H54 (cell line): ENCODE measurements around the gene ATP2B3.

ENCODE experiments used
- DNase-seq: peaks from one replicate; pipeline ENCODE4 v3.0.0; 2011; ENCODE audit warnings: low spot score, mixed read lengths; ENCODE audit not compliant: insufficient read length
- FAIRE-seq: peaks from 3 replicates; lab custom pipeline; 2011; peaks lifted over from hg19 to GRCh38; lab: Jason Lieb, UNC
- POLR2A ChIP-seq: IDR thresholded peaks from 2 replicates; pipeline ENCODE4 v1.6.1; 2011; ENCODE audit warnings: low read depth, mild to moderate bottlenecking, low read length

ATP2B3 gene

DNA sequence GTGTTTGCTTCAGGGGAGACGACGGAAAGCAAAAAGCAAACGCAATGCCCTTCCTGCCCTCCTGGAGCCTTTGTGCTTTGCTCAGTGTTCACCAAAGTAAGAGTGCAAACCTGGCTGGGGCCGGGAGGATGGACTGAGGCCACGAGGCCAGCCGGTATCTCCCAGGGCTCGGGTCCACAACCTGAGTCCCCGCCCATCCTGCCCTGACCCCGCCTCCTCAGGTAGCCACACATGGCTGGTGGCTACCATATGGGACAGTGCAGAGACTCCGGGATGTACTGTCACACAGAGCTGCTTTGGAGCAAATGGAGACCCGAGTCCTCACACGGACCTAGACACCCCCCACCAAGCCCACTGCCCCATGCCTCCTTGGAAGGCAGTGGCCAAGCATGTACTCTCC lies 4.8 kb downstream of the ATP2B3 start:
- TF ChIP-seq POLR2A: no peak
- FAIRE-seq (no peak), DNase-seq (no peak)

GRCh38 chrX:153523269-153523668 lies 5.8 kb downstream of the ATP2B3 start:
- DNase-seq: no peak
- TF ChIP-seq POLR2A: no peak
- FAIRE-seq: no peak

- FAIRE-seq: no peak
- no peak for DNase-seq
- no peak for TF ChIP-seq POLR2A
These were observed 6.8 kb downstream of the ATP2B3 start for GRCh38 chrX:153524234-153524633.

- no peak for FAIRE-seq
- DNase-seq: no peak
- TF ChIP-seq POLR2A: no peak
These were observed 8.0 kb downstream of the ATP2B3 start for GRCh38 chrX:153525451-153525850.

- FAIRE-seq (no peak), DNase-seq (no peak)
- TF ChIP-seq POLR2A: no peak
These were observed 8.6 kb downstream of the ATP2B3 start for GRCh38 chrX:153526042-153526441.

DNA sequence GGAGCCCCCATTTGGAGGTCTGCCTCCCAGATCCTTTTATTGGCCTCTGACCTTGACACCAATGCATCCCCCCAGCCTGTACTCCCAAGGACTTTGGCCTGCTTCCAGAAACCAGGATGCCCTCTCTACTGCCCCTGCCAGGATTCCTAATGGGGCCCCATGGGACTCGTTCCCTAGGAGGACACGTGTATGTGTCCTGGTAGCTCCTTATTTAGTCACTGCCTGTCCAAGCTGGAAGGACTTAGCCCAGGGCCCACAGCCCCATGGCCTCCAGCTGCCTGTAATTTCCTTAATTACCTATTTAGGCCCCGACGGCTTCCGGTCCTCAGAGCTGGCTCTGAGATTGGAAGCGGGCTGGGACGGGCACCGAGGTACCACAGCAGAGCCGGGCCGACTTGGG lies 9.4 kb downstream of the ATP2B3 start:
- FAIRE-seq (no peak), DNase-seq (no peak)
- no peak for TF ChIP-seq POLR2A

DNA sequence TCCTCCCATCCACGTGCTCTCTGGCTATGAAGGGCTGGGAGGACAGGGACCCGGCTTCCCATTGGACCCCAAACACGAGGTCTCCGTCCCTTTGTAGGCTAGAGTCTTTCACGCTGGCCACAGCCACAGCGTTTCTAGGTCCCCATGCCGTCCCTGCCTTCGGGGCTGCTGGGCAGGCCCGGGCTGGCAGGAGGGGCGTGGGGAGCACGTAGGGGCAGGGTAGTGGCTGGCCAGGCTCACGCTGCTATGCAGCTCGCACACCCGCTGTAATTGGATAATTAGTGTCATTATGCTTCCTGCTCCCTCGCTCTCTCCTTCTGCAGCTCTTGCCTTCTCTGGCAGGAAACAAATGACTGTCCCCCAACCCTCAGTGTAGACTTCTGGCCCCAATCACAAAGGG lies 9.8 kb downstream of the ATP2B3 start:
- DNase-seq: no peak
- no peak for FAIRE-seq
- no peak for TF ChIP-seq POLR2A

DNA sequence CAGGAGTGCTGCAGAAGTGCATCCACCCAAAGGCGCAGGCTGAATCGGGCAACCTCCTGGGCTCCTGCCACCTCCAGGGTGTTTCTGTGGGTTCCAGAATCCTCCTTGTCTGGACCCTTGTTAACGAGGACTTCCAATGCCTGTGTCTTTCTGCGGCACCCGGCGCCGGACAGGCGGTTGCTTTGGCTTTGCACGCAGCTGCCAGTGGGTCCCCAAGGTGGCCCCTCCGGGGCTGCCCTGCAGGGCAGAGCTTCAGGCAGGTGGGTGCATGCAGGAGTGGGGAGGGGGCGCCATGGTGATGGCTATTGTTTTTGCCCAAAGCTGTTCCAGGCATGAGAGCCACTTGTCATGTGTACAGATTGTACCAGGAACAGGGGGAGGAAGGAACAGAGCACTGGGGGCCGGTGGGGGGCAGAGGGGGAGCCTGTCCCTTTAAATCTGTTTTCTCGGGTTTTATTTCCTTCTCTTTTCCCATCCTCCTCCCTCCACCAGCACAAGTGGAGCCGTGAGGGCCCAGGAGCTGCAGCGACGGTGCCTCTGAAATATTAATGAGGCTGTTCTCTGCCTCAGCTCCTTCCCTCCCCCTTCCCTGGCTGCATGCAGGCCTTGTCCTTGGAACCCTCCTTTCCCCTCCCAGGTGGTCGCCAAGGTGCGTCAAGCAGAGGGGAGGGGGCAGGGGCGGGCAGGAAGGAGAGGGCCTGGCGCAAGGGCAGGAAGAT lies 13.1 kb downstream of the ATP2B3 start:
- DNase-seq (no peak), FAIRE-seq (no peak)
- TF ChIP-seq POLR2A: no peak

DNA sequence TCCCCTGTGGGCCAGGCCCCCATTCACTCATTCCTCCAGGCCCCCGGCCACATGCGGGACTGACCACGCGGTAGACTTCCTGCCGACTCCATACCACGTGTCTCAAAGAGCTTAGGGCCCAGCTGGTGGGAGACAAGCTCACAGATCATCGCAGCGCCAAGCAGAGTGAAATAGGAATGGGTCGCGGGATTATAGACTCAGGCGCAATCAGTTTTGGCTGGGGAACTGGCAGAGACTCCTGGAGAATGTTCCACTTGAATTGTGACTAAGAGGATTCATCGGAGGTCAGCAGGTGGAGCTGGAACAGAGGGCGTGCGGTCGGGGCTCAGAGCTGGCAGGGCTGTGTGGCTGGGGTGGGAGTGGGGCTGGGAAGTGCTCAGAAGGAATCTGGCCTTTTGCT lies 15.6 kb downstream of the ATP2B3 start:
- no peak for TF ChIP-seq POLR2A
- DNase-seq (no peak), FAIRE-seq (no peak)

- FAIRE-seq (no peak), DNase-seq (no peak)
- TF ChIP-seq POLR2A: no peak
These were observed 19.6 kb downstream of the ATP2B3 start for GRCh38 chrX:153537080-153537479.

DNA sequence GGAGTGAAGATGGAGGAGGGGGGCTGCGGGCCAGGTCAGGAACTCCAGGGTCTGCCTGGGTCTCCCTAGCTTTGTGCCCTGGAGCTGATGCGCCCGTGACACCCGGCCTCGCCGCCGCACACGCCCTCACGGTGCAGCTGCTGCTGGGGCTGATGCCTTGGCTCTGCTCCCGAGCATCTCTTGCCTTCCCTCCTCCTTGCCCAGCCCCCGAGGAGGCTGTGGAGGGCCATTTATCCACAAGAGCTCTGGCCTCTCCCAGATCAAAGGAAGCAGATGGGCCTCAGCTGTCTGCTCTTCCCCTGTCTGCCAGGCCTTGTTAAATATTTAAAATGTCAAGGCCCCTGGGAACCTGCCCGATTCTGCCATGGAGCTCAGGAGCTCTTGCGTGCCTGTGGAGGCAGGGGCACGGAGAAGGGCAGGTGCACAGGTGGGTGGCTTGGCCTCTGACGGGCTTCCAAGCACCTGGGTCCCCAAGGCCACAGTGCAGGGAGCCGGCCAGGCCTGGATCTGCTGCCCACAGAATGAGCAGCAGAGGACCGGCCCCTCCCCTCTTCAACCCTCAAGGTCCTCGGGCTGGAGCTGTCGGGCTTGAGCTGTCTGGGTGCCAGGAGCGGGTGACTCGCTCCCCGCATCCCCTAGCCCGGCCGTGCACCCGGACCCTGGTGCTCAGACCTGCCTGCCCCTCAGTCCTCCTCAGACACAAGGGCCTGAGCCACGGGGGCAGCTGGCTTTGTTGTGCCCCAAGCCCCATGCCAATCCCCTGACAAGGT lies 20.3 kb downstream of the ATP2B3 start:
- no peak for DNase-seq
- no peak for TF ChIP-seq POLR2A

DNA sequence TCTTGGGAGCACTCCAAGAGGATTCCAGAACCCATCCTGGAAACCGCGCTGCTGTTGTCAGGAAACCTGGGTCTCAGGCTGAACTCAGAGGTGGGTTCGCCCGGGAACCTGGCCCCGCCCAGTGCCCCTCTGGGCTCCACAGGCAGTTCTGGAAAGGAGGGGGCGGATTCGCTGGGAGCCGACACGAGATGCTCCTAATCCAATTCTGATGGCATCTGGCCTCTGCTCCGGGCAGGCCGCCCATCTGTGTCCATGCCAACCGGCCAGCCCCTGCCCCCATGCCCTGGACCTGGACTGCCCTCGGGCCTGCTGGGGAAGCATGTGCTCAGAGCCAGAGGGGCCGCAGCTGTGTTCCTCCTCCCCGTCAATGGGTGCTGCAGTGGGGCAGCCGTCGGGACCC lies 21.0 kb downstream of the ATP2B3 start:
- DNase-seq (no peak), FAIRE-seq (no peak)
- no peak for TF ChIP-seq POLR2A

More for the DNA sequence above, 20.3 kb downstream of the ATP2B3 start:
- no peak for FAIRE-seq

- no peak for TF ChIP-seq POLR2A
- DNase-seq (peak; percentile 73), FAIRE-seq (peak; percentile 52)
These were observed 21.9 kb downstream of the ATP2B3 start for GRCh38 chrX:153539171-153539978.

DNA sequence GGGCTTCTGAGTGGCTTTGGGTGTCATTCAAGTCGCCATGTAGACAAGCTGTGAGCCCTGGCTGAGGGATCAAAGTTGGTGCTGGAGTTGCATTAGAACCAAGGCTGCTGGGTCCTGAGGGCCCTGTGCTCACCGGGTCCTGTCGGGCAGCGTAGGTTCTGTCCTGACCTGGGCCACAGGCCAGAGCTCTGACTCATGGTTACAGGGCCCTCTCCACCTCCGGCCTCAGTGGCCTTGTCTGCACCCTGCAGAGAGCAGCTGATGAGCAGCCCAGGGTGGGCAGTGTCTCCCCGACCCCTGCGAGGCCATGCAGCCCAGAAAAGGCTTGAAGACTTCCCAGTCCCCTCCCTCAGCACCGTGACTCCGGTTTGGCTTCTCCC lies 22.5 kb downstream of the ATP2B3 start:
- TF ChIP-seq POLR2A: no peak
- DNase-seq: no peak
- FAIRE-seq: no peak

DNA sequence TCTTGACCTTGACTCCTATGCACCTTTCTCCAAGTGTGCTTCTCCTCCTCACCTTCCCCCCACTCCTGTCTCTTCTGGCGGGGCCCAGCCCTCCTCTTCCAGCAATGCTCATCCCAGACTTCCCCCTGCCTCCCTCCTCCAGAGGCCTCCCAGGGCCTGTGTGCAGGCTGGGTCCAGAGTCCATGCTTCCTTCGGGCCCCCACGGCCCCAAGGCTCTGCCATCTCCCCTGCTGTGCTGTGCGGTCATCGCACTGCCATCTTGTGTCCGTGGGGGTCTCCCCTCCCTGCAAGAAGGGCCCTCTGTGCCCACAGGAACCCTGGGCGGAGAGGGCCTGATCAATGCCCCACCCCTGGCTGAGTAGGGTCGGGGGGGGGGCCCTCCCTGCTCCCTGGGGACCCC lies 27.3 kb downstream of the ATP2B3 start:
- DNase-seq (no peak), FAIRE-seq (no peak)
- no peak for TF ChIP-seq POLR2A
